Loucy (cell line): ENCODE data around the gene NFIX.
A peak's percentile ranks its signal among the peaks of the same experiment; 100 is the strongest.
"Not testable (repeated sequence)": the region's sequence is repeated elsewhere in the genome, so short reads cannot be mapped to it uniquely, and the experiment has no call there.

Experiments used
- H2AFZ ChIP-seq: fragments of 200-600 bp; sonication (generic); 2 replicates; pipeline ENCODE4 v1.6.0; 2016; ENCODE audit warnings: antibody characterized with exemption, mild to moderate bottlenecking, low read length, moderate library complexity
- H3F3A ChIP-seq: fragments of 200-600 bp; 2 replicates; pipeline ENCODE4 v1.6.0; 2016; ENCODE audit warnings: antibody characterized with exemption, low read depth, mild to moderate bottlenecking
- H3K27me3 ChIP-seq: fragments of 200-600 bp; sonication (generic); 2 replicates; pipeline ENCODE4 v1.6.1; 2014; ENCODE audit warnings: low read length, mild to moderate bottlenecking; ENCODE audit not compliant: insufficient read depth, poor library complexity, severe bottlenecking
- H3K36me3 ChIP-seq: fragments of 200-600 bp; sonication (generic); 2 replicates; pipeline ENCODE4 v1.6.1; 2016; ENCODE audit warnings: low read length; ENCODE audit not compliant: insufficient read depth
- H3K4me1 ChIP-seq: fragments of 200-600 bp; sonication (generic); 2 replicates; pipeline ENCODE4 v1.5.1; 2014; ENCODE audit warnings: low read length, mild to moderate bottlenecking; ENCODE audit not compliant: insufficient read depth, poor library complexity, severe bottlenecking
- H3K4me2 ChIP-seq: fragments of 200-600 bp; sonication (generic); 2 replicates; pipeline ENCODE4 v1.6.0; 2014; ENCODE audit warnings: antibody characterized with exemption, low read length, low read depth, mild to moderate bottlenecking; ENCODE audit not compliant: poor library complexity, severe bottlenecking
- H3K4me3 ChIP-seq: fragments of 200-600 bp; sonication (generic); 2 replicates; pipeline ENCODE4 v1.5.1; 2014; ENCODE audit warnings: low read length, mild to moderate bottlenecking, mixed read lengths; ENCODE audit not compliant: poor library complexity, severe bottlenecking
- H3K79me2 ChIP-seq: fragments of 200-600 bp; sonication (generic); 2 replicates; pipeline ENCODE4 v1.6.1; 2014; ENCODE audit warnings: low read length; ENCODE audit not compliant: insufficient read depth
- H3K9ac ChIP-seq: fragments of 200-600 bp; sonication (generic); 2 replicates; pipeline ENCODE4 v1.6.0; 2014; ENCODE audit warnings: mild to moderate bottlenecking, low read depth, low read length, moderate library complexity; ENCODE audit not compliant: poor library complexity, severe bottlenecking
- H3K9me2 ChIP-seq: fragments of 200-600 bp; sonication (generic); replicated peaks from 2 replicates; pipeline ENCODE4 v1.6.1; 2016; ENCODE audit warnings: low read depth, low read length, mixed read lengths
- H3K9me3 ChIP-seq: fragments of 200-600 bp; sonication (generic); 2 replicates; pipeline ENCODE4 v1.6.1; 2014; ENCODE audit warnings: mild to moderate bottlenecking, antibody characterized with exemption, low read length, low read depth; ENCODE audit not compliant: insufficient read depth
- H4K20me1 ChIP-seq: fragments of 200-600 bp; sonication (generic); 2 replicates; pipeline ENCODE4 v1.6.0; 2014; ENCODE audit warnings: antibody characterized with exemption, low read length, mild to moderate bottlenecking; ENCODE audit not compliant: insufficient read depth, poor library complexity, severe bottlenecking
- EZH2phosphoT487 ChIP-seq: fragments of 200-600 bp; IDR thresholded peaks from 2 replicates; pipeline ENCODE4 v1.6.1; 2018; ENCODE audit warnings: antibody characterized with exemption, mild to moderate bottlenecking, moderate library complexity, borderline replicate concordance
- TF ChIP-seq, protein P1 (sequence below): fragments of 200-600 bp; sonication (generic); conservative IDR thresholded peaks from 2 replicates; pipeline ENCODE4 v1.5.1; 2014; ENCODE audit warnings: mild to moderate bottlenecking, antibody characterized with exemption, low read length

Gene NFIX

DNA sequence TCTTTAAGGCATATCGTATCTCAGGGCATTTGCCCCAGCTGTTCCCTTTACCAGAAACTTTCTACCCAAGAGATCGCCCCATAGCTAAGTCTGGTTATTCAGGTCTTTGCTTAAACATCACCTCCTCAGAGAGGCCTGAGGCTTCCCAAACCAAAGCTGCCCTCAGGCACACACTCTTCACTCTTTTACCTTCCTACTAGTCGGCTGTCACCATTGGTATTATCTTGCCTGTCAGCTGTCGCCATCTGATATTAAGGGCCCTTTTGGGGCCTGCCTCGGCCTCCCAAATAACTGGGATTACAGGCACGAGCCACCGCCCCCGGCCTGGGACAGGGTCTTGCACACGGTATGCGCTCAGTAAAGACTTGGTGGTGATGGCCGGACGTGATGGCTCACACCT is 39.3 kb upstream of the NFIX start:
- peak overlapping the region; percentile 93 for H3K4me2 ChIP-seq
- no peak overlapping the region for H2AFZ ChIP-seq
- H3K9ac ChIP-seq: peak overlapping the region; percentile 87
- peaks cover 58% of the 10 kb centered on the region for H3K79me2 ChIP-seq
- peaks cover 10% of the 10 kb centered on the region; the same call in 1 of the 2 replicates for H3K36me3 ChIP-seq
- H3F3A ChIP-seq: peaks cover 3% of the 10 kb centered on the region; the same call in 1 of the 2 replicates
- no peaks in the 10 kb centered on the region for H3K9me3 ChIP-seq
- H3K4me3 ChIP-seq: peak overlapping the region; percentile 91
- H3K4me1 ChIP-seq: peaks cover 23% of the 10 kb centered on the region
- H3K27me3 ChIP-seq: no peaks in the 10 kb centered on the region
- peaks cover 16% of the 10 kb centered on the region for H4K20me1 ChIP-seq
- no peaks in the 10 kb centered on the region for H3K9me2 ChIP-seq
- TF ChIP-seq, protein P1, sequence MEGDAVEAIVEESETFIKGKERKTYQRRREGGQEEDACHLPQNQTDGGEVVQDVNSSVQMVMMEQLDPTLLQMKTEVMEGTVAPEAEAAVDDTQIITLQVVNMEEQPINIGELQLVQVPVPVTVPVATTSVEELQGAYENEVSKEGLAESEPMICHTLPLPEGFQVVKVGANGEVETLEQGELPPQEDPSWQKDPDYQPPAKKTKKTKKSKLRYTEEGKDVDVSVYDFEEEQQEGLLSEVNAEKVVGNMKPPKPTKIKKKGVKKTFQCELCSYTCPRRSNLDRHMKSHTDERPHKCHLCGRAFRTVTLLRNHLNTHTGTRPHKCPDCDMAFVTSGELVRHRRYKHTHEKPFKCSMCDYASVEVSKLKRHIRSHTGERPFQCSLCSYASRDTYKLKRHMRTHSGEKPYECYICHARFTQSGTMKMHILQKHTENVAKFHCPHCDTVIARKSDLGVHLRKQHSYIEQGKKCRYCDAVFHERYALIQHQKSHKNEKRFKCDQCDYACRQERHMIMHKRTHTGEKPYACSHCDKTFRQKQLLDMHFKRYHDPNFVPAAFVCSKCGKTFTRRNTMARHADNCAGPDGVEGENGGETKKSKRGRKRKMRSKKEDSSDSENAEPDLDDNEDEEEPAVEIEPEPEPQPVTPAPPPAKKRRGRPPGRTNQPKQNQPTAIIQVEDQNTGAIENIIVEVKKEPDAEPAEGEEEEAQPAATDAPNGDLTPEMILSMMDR: no peak
- TF ChIP-seq EZH2phosphoT487: no peak

DNA sequence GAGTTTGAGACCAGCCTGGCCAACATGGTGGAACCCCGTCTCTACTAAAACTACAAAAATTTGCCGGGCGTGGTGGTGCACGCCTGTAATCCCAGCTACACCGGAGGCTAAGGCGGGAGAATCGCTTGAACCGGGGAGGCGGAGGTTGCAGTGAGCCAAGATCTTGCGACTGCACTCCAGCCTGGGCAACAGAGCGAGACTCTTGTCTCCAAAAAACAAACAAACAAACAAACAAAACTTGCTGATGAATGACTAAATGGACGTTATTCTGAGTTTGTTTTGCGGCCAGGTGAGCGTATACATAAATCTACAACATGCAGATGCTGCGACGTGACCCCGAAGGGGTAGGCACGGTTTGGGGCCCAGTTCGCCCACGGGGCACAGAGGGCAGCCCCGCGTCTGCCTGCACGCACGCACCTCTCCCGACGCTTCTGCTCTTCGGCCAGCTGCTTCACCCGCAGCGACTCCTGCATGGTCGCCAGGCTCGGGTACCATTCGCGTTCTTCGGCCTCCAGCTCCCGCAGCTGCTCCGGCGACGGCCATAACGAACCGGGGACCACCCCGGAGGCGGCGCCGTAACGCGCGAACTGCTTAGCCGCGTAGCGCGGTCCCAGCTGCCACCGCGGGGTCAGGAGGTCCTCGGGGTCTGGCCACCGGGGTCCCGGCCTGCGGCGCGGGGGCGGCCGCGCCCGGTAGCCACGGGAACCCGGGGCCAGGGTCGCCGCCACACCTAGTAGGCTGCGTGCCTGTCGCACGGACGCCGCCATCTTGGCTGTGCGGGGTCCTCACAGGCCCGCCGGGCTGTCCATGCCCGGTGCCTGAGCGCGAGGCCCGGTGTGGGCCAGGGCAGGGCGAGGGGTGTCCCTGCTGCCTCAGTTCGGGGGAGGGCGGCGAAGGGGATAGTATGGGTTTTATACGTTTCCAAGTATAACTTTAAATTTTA is 38.6 kb upstream of the NFIX start, which contains the start of gene GADD45GIP1:
Gene GADD45GIP1, minus strand, starts transcription at position 778 of the 943 bp plus-strand sequence. Its CDS starts 11 bp downstream, at position 767.
- peak within 1 kb of the TSS; percentile 87 for H3K9ac ChIP-seq
- peaks cover 23% of the 10 kb centered on the region for H3K4me1 ChIP-seq
- H2AFZ ChIP-seq: peak within 1 kb of the TSS; percentile 94
- peak within 1 kb of the TSS; percentile 91 for H3K4me3 ChIP-seq
- TF ChIP-seq, protein P1: no peak
- no peak for TF ChIP-seq EZH2phosphoT487
- peaks cover 3% of the 10 kb centered on the region; the same call in 1 of the 2 replicates for H3F3A ChIP-seq
- peaks cover 10% of the 10 kb centered on the region; the same call in 1 of the 2 replicates for H3K36me3 ChIP-seq
- H4K20me1 ChIP-seq: peaks cover 16% of the 10 kb centered on the region
- H3K27me3 ChIP-seq: no peaks in the 10 kb centered on the region
- H3K9me3 ChIP-seq: no peaks in the 10 kb centered on the region
- H3K9me2 ChIP-seq: no peaks in the 10 kb centered on the region
- peaks cover 56% of the 10 kb centered on the region for H3K79me2 ChIP-seq
- peak within 1 kb of the TSS; percentile 93 for H3K4me2 ChIP-seq

DNA sequence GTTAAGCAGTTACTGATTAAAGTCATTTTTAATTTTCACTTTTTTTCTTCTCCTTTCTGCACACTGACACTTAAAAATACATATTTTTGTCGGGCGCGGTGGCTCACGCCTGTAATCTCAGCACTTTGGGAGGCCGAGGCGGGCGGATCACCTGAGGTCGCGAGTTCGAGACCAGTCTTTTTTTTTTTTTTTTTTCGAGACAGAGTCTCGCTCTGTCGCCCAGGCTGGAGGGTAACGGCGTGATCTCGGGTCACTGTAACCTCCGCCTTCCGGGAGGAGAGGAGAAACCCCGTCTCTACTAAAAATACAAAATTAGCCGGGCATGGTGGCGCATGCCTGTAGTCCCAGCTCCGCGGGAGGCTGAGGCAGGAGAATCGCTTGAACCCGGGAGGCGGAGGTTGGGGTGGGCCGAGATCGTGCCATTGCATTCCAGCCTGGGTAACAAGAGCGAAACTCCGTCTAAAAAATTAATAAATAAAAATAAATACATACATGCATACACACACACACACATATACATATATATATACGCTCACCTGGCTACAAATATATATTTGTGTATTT is 37.8 kb upstream of the NFIX start:
- Histone ChIP-seq H4K20me1 (peaks cover 16% of the 10 kb centered on the region), H3K79me2 (peaks cover 54% of the 10 kb centered on the region), H3K4me3 (peak overlapping the region; percentile 91), H2AFZ (peak overlapping the region; percentile 94), H3K9ac (peak overlapping the region; percentile 87), H3K4me1 (peaks cover 23% of the 10 kb centered on the region), H3K4me2 (peak overlapping the region; percentile 93)
- H3K9me3 ChIP-seq, H3F3A ChIP-seq, H3K9me2 ChIP-seq, H3K27me3 ChIP-seq, H3K36me3 ChIP-seq: not testable (repeated sequence)
